Measurements from ENCODE around the gene SERINC2. TPM values are rescaled to one million over a fixed set of nuclear protein-coding genes. Genes with fewer than 3 reads are reported as not detected.
A peak's percentile ranks its signal among the peaks of the same experiment; 100 is the strongest.

The SERINC2 gene
- total and polyA plus RNA-seq, 2 of the 8 experiments (the other 6 are each of a cell fraction or from before 2014, with no cell fraction given): 31.4 to 60.0 TPM

DNA sequence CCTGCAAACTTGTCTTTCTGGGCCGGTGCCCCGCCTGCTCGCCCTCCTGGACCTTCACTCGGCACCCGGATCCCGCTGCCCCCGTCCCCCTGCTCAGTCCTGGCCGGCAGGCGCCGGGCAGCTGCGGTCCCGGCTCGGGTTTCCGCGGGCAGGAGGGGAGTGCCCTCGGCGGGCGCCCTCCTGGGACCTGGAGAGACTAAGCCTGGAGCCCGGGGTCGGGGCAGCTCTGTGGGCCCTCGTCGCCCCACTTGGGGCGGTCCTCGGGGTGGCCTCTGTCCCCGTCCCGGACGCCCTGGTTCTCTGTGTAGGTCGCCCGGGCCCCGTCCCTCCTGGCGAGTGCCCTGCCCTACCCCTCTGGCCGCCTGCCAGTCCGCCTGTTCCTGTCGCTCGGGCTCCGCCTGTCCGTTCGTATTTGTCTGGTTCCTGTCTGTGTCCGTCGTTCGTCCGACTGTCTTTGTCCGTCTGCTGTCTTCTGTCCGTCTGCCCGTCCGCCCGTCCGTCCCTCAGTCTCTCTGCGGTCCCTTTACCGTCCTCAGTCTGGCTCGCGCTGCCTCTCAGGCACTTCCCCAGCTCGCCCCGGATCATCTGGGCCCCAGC, 490 bp downstream of the SERINC2 start (continued):
- TF ChIP-seq, protein P1, sequence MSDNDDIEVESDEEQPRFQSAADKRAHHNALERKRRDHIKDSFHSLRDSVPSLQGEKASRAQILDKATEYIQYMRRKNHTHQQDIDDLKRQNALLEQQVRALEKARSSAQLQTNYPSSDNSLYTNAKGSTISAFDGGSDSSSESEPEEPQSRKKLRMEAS (IDR thresholded peaks at IDR 0.05): peak; percentile 40; the same call in 1 of the 2 replicates
